22Rv1 (cell line): ENCODE measurements around the gene ECT2L.

Experiments used
- H3K27ac ChIP-seq: fragments of 450-650 bp; 2 replicates; pipeline ENCODE4 v1.5.1; 2017
- CTCF ChIP-seq: fragments of 450-650 bp; IDR thresholded peaks from 2 replicates; pipeline ENCODE4 v1.5.1; 2017; ENCODE audit warnings: mild to moderate bottlenecking
- ZFX ChIP-seq: fragments of 450-650 bp; IDR thresholded peaks from 2 replicates; pipeline ENCODE4 v1.6.1; 2017; ENCODE audit warnings: antibody characterized with exemption, borderline replicate concordance

Gene ECT2L

DNA sequence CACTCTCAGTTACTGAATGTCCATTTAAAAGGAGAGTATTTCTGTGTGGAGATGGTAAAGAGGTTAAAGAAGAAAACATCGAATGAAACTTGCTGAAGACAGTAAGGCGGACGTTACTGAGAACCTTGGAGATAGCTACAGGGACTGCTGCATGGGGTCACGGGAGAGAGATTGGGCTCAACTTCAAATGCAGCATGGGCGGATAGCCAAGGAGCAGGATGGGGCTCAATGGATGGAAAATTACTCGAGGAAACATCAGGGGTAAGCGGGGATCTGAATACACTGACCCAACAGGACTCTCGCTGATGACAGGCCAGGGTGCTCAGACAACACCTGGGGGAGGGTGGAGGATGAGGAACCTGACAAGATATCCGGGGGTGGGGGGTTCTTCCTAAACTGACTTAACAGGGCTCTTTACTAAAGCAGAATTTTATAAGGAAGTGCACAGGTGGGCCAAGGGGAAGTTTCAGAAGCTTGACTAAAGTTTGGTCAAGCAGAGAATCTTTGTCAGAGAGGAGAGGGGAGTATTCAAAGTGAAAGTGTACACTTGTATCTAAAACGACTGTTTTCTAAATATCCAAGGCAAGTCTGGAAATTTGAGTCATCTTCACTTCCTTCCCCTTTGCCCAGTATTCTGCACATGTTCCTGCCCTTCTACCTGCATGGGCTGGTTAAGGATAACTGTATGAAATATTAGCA is 22.8 kb downstream of the ECT2L start:
- peak overlapping the region; percentile 82 for H3K27ac ChIP-seq
- TF ChIP-seq CTCF (no peak), ZFX (no peak)

DNA sequence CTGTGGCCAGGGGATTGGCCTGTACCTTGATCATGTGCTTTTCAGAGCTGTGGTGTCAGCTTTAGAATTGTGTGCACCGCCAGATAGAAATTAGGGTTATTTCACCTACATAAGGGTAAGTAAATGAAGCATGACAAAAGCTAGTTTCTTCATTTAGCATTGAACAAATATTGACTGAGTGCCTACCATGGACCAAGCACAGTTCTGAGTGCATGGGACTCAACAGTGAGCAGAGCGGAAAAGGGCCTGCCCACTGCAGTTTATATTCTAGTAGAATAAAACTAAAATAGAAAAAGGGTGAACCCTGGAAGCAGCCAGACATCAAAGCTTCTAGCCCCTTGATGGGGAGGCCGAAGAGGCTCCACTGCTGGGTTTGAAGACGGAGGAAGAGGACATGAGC is 25.6 kb downstream of the ECT2L start:
- TF ChIP-seq CTCF (no peak), ZFX (no peak)

DNA sequence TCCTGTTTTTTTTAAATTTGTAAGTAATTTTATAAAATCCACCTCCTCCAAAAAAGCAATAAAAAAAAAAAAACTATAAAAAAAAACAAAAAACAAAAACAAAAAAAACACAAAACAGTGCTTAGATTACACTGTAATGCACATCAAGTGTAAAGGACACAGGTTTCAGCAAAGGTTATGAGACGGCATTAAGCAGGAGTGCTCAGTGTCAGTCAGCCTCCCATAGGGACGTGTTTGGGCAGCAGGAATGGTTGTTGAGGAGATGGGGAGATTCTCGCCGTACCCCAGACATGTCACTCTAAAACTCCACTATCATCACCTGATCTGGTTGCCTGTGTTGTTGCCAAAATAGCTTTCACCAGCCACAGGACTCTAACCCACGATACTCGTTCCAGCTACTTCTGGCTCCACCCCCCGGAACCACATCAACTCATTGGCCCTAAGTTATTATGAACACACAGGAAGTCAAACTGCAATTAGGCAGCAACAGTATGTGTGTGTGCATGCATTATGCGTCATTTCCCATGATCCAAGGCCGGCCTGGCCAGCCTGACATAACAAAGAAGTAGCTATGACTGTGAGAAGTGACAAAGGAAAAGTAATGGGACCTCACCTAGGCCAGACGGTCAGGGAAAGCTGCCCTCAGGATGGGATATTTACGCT is 28.7 kb downstream of the ECT2L start:
- TF ChIP-seq CTCF, result no peak
- TF ChIP-seq ZFX, result no peak
- no peak overlapping the region for H3K27ac ChIP-seq

More for the DNA sequence above, 25.6 kb downstream of the ECT2L start:
- H3K27ac ChIP-seq, result no peak overlapping the region

DNA sequence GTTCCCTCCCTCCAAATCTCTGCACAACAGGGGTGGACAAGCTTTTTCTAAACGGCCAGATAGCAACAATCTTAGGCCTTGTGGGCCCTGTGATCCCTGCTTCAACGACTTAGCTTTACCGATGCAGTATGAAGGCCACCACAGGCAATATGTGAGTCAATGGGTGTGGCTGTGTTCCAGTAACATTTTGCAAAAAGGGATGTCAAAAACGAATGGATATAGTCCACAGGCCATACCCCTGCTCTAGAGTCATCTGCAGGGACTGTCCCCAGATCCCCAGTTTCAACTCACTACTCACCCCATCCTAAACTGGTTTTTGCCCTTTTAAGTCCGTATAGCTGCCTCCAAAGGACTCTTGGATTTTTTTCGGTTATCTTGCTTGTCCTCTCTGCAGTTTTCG is 34.4 kb downstream of the ECT2L start:
- TF ChIP-seq CTCF, result no peak
- TF ChIP-seq ZFX, result no peak
- no peak overlapping the region for H3K27ac ChIP-seq

GRCh38 chr6:138832182-138832581 is 36.3 kb downstream of the ECT2L start:
- no peak for TF ChIP-seq CTCF
- TF ChIP-seq ZFX, result no peak
- no peak overlapping the region for H3K27ac ChIP-seq

DNA sequence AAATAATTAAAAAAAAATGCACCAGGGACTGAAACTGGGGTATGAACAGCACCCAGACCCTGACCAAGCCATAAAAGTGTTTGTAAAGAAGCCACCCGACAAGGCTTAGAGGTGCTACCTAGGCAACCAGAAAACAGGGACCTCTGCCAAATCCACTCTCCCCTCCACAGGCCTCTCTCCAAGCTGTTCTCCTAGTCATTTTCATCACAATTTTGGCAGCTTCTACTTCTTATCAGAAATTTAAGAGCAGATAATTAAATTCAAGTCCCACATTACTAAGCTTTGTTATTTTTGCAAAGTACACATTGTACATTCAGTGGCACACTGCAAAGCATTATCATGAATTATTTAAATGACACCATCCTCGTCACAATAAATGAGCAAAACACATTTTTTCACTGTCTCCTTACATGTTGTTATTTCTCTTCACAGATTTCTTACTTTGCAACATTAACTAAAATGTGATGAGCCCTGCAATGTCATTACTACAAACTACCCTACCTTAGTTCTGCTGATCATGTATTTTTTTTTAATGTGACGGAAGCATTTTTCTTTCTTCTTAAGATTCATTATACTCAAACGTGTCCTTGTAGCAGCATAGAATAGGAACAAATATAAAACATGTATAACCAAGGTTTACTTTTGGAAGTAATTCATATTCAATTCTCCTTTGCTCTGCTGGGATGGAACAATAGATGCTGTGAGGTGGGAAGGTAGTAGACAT is 38.1 kb downstream of the ECT2L start:
- no peak for TF ChIP-seq ZFX
- no peak for TF ChIP-seq CTCF
- H3K27ac ChIP-seq, result no peak overlapping the region

GRCh38 chr6:138837246-138837645 is 41.4 kb downstream of the ECT2L start:
- TF ChIP-seq CTCF, result no peak
- TF ChIP-seq ZFX, result no peak
- no peak overlapping the region for H3K27ac ChIP-seq
